HFF-Myc (cell line): Measurements from ENCODE around the gene TMC8.

Source experiments
- DNase-seq: peaks from one replicate; pipeline ENCODE4 v3.0.0-alpha.2; 2011; ENCODE audit warnings: low read depth; ENCODE audit errors: extremely low read depth
- H3K4me3 ChIP-seq: replicated peaks from 2 replicates; pipeline ENCODE4 v1.5.1; 2011; ENCODE audit warnings: low read depth, mild to moderate bottlenecking, control low read depth, low read length
- CTCF ChIP-seq: IDR thresholded peaks from 2 replicates; pipeline ENCODE4 v1.5.1; 2012; ENCODE audit warnings: mild to moderate bottlenecking, low read depth, low read length, control low read depth; ENCODE audit errors: missing control alignments

Gene TMC8

DNA sequence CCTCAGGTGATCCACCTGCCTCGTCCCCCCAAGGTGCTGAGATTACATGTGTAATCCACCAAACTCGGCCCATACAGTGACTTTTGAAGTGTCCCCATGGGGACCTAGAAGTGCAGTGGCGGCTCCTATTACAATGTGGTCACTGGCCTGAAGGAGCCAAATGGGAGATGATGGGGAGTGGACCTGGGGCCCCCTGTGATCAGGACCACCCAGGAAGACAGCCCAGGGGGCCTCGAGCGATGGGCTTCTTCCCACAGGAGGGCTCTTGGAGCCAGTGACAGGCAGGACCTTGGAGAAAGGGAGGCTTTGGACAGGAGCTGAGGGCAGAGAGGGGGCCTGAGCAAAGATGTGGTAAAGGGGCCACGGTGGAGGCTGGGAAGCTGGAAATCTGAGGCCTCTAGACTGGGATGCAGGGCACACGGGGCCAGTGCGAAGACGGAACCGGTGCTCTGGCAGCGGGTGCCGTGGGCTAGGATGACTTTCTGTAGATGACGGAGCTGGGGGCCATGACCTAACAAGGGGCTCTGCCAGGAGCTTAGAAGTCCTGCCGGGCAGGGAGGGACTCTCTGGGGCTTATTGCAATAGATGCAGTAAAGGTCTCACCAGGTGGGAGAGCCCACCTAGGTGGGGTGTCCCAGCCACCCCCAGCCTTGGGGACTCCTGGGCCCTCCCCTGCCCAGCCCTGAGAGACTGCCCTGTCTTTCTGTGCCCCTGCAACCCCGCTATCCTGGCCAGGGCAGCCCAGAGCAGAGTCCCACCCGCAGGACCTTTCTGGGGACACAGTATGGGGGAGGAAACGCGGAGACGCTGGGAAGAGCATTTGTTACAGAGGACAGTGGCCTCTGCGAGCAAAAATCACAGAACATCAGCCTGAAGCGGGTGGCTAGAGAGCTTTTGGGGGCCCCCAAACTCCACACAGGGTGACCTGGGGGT, 12.9 kb downstream of the TMC8 start:
- no peak for TF ChIP-seq CTCF
- no peak for DNase-seq
- H3K4me3 ChIP-seq, result no peak overlapping the region

DNA sequence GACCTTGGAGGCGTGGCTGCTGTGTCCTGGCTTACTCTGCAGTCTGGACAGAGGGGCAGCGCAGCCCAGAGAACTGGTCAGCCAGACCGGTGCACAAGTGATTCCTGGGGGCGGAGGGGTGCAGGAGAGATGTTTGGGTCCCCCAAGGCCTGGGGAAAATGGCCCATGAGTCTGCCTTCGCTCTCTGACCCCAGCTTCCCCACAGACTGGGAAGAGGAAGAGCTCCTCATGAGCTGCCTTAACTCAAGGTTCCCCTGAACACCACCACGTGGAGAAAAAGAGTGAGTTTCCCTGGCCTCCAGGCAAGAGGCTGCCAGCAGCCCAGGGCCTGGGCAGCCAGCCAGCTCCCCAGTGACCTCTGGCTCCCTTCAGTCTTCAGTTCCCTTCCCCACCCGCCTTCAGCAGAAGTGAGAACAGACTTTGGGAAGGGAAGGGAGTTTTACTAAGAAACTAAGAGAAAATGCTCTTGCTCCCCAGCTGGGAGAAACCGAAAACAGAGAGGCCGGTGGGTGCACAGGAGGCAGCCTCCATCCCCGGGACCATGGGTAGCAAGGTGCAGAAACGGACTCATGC, 13.7 kb downstream of the TMC8 start:
- peak; percentile 69 for DNase-seq
- H3K4me3 ChIP-seq, result no peak overlapping the region
- TF ChIP-seq CTCF, result no peak

GRCh38 chr17:78144736-78145641, 14.4 kb downstream of the TMC8 start:
- DNase-seq, result no peak
- no peak overlapping the region for H3K4me3 ChIP-seq
- TF ChIP-seq CTCF, result no peak

- no peak overlapping the region for H3K4me3 ChIP-seq
- TF ChIP-seq CTCF, result no peak
- DNase-seq, result no peak
Observed at GRCh38 chr17:78146471-78146869, 15.9 kb downstream of the TMC8 start.

DNA sequence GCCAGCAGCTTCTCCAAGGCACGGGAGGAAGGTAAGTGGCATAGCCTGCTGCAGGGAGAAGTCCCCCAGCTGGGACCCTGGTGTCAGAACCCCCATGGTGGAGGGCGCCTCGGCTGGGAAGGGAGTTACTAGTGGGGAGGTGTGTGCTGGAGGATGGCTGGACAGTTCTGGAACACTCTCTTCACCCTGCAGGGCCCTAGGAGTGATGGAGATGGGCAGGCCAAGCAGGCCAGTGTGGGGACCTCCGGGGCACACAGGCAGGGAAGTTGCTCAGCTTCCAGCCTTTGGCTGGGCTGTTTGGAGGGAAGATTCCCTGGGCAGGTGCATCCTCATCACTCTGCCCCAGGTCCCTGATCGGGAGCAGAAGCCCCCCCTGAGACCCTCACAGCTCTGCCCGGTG, 16.3 kb downstream of the TMC8 start:
- no peak for TF ChIP-seq CTCF
- no peak overlapping the region for H3K4me3 ChIP-seq

GRCh38 chr17:78147315-78147998, 16.9 kb downstream of the TMC8 start:
- no peak for DNase-seq
- TF ChIP-seq CTCF, result no peak
- no peak overlapping the region for H3K4me3 ChIP-seq

More for the DNA sequence above, 16.3 kb downstream of the TMC8 start:
- DNase-seq, result no peak
